ENCODE measurements around the gene PRCC. TPM values are rescaled to one million over a fixed set of nuclear protein-coding genes. Genes with fewer than 3 reads are reported as not detected.

Gene PRCC
- total and polyA plus RNA-seq, 2 of the 4 experiments (the other 2 are of a cell fraction), result 10.6 to 59.6 TPM

DNA sequence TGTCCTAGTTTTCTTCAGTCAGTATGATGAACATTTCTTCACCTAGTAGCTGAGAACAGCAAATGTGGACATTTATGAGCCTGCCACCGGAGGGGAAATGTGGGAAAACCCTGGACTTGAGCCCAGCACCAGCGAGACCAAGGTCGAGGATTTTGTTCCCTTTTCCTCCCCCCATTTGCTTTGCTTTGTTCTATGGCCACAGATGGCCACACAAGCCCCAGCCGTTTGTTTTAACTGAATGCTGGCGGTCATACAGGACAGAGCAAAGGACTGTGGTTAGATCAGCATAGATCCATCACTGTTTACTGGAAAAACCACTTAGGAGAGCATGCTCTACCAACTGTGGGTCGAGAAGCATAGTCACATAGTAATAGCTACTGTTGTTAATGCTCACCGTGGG, 28.5 kb downstream of the PRCC start:
- ChIA-PET CTCF (interaction anchor here (0.7 to 1.9 kb wide), 2 partner anchors 64 to 94 kb away, joined by 3 to 5 read pairs; no protein-coding TSS in a partner anchor), POLR2A (ENCODE audit: unreplicated experiment) (interaction anchor here (0.5 kb wide), 1 partner anchor 67 kb away, joined by 3 read pairs; no protein-coding TSS in a partner anchor)
- BruUV-seq (replicated peaks), result no TSS peak
- Histone ChIP-seq H4K8ac (ENCODE audit: low read depth in 2 of 2, low read length in 2 of 2) (no peak overlapping the region), H4K5ac (ENCODE audit: low read depth, low read length) (no peak overlapping the region), H3K23ac (ENCODE audit: low read depth, low read length) (no peak overlapping the region), H3K4me3 (ENCODE audit: insufficient read depth, low read depth, low read length) (no peak overlapping the region), H3K4ac (ENCODE audit: low read depth, low read length) (no peak overlapping the region), H3K56ac (ENCODE audit: extremely low read depth, insufficient read depth, low read length) (no peak overlapping the region), H3K27ac (ENCODE audit: insufficient read depth, low read length) (no peak overlapping the region), H3K18ac (ENCODE audit: low read depth, low read length) (no peak overlapping the region), H2BK120ac (ENCODE audit: low read depth, low read length) (no peak overlapping the region), H3K36me3 (ENCODE audit: control insufficient read depth, insufficient read depth, low read length) (peaks cover 58% of the 10 kb centered on the region), H2BK5ac (ENCODE audit: low read depth, low read length, poor library complexity, severe bottlenecking) (no peak overlapping the region), H3K14ac (replicated peaks; ENCODE audit: low read depth, low read length) (no peak overlapping the region), H3K9ac (ENCODE audit: low read depth, low read length) (no peak overlapping the region), H2AFZ (replicated peaks; ENCODE audit: low read length, poor library complexity) (no peak overlapping the region), H2BK15ac (ENCODE audit: low read depth, low read length) (no peak overlapping the region), H4K91ac (ENCODE audit: insufficient read depth, low read depth, low read length) (no peak overlapping the region), H4K20me1 (ENCODE audit: insufficient read depth, low read length) (peaks cover 35% of the 10 kb centered on the region), H3K4me2 (ENCODE audit: low read depth, low read length) (no peak overlapping the region), H3K9me1 (ENCODE audit: insufficient read depth, low read length) (no peaks in the 10 kb centered on the region), H2AK9ac (replicated peaks; ENCODE audit: low read depth, low read length, poor library complexity) (no peak overlapping the region), H3K9me3 (ENCODE audit: control insufficient read depth, insufficient read depth, low read length) (no peaks in the 10 kb centered on the region), H3K27me3 (ENCODE audit: control insufficient read depth, insufficient read depth, low read length) (no peaks in the 10 kb centered on the region), H2AK5ac (ENCODE audit: low read depth, low read length) (no peak overlapping the region), H3K79me1 (ENCODE audit: low read depth in 1 of 2, low read length in 2 of 2) (peaks cover 0 to 16% of the 10 kb centered on the region in 2 experiments; a peak in 2 of 4 replicates), H3K4me1 (ENCODE audit: control insufficient read depth, insufficient read depth, low read length) (peaks cover 2% of the 10 kb centered on the region; the same call in 1 of the 2 replicates), H2BK20ac (ENCODE audit: low read depth, low read length) (no peak overlapping the region)
- TF ChIP-seq RFX5 (IDR thresholded peaks at IDR 0.05; ENCODE audit: low read depth, low read length) (no peak), USF2 (IDR thresholded peaks at IDR 0.05; ENCODE audit: low read depth, low read length) (no peak), MAFK (IDR thresholded peaks at IDR 0.05; ENCODE audit: low read depth, low read length) (no peak), RCOR1 (IDR thresholded peaks at IDR 0.05; ENCODE audit: insufficient replicate concordance, low read length) (no peak), POLR2A (IDR thresholded peaks at IDR 0.05; ENCODE audit: low read depth, low read length) (no peak), NFE2L2 (IDR thresholded peaks at IDR 0.05; ENCODE audit: low read depth, low read length) (no peak), CHD1 (IDR thresholded peaks at IDR 0.05; ENCODE audit: low read depth, low read length) (no peak), ELK1 (IDR thresholded peaks at IDR 0.05; ENCODE audit: borderline replicate concordance, low read depth, low read length) (no peak), CEBPB (IDR thresholded peaks at IDR 0.05; ENCODE audit: low read depth, low read length) (no peak)
- dilution Hi-C loops (cut with HindIII; ENCODE audit: low sequenced_read_pairs, unreplicated experiment), result no loop called here
- in situ Hi-C loops (cut with MboI; ENCODE audit: low sequenced_read_pairs), result no loop called here
- no peak for DNase-seq
- no peak for ATAC-seq (ENCODE audit: low read depth)
- intact Hi-C loops (cut with micrococcal nuclease), result loop anchor here (5.0 kb wide), 1 partner anchor 127 kb away; the partner anchor contains the start of gene LRRC71
- WGBS, 2 experiments (ENCODE audit: extremely low coverage in 2 of 2, insufficient read length in 1 of 2), result no CpG with 5 or more reads among the region's 7 CpGs

Data from IMR-90 (cell line).